SK-N-MC (cell line): ENCODE measurements around the gene MEGF9.

Source experiments
- EZH2 ChIP-seq: fragments of 200-600 bp; sonication (generic); IDR thresholded peaks from one replicate; pipeline ENCODE4 v1.6.1; 2017; ENCODE audit warnings: antibody characterized with exemption
- FOXP2 ChIP-seq: optimal IDR thresholded peaks from 2 replicates; pipeline ENCODE3; 2011; ENCODE audit warnings: mild to moderate bottlenecking, moderate library complexity; ENCODE audit not compliant: insufficient read depth; ENCODE audit errors: extremely low read length, control extremely low read depth
- POLR2AphosphoS5 ChIP-seq: IDR thresholded peaks from 2 replicates; pipeline ENCODE4 v1.6.1; 2012; ENCODE audit warnings: mild to moderate bottlenecking, low read depth, low read length, borderline replicate concordance

DNA sequence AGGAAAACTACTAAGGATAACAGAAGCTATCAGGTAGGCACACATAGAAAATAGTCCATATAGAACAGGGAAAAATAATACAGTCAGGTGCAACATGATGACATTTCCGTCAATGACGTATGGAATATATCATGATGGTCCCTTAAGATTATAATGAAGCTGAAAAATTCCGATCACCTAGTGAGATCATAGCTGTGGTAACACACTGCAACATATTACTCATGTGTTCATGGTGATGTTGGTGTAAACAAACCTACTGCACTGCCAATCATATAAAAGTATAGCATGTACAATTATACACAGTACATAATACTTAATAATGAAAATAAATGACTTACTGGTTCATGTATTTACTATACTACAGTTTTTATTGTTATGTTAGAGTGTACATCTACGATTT lies 60.0 kb downstream of the MEGF9 start:
- TF ChIP-seq POLR2AphosphoS5 (no peak), FOXP2 (no peak), EZH2 (no peak)
